AG04449 (cell line): ENCODE results near the gene CD93.

Experiments
- CTCF ChIA-PET: fragments of 350-600 bp; formaldehyde crosslinking; extraction: SDS; loops from one replicate; lab custom pipeline; 2021; ENCODE audit warnings: antibody characterized with exemption; lab: Yijun Ruan, JAX
- POLR2A ChIA-PET: fragments of 400-600, 350-600 bp; formaldehyde crosslinking; extraction: SDS; loops from one replicate; lab custom pipeline; 2020; ENCODE audit warnings: antibody characterized with exemption, inconsistent platforms; lab: Yijun Ruan, JAX
- DNase-seq: peaks from one replicate; pipeline ENCODE4 v3.0.0-alpha.2; 2010; ENCODE audit warnings: low read depth, low spot score
- H3K4me3 ChIP-seq: 2 replicates; pipeline ENCODE4 v1.5.1; 2011; ENCODE audit warnings: low read depth, mild to moderate bottlenecking, control low read depth, low read length
- TF ChIP-seq, protein P1 (sequence below): IDR thresholded peaks from one replicate; pipeline ENCODE4 v1.5.1; 2011; ENCODE audit warnings: mild to moderate bottlenecking, moderate library complexity, low read length, control low read depth, inconsistent platforms; ENCODE audit not compliant: insufficient read depth; ENCODE audit errors: missing control alignments

Gene CD93

DNA sequence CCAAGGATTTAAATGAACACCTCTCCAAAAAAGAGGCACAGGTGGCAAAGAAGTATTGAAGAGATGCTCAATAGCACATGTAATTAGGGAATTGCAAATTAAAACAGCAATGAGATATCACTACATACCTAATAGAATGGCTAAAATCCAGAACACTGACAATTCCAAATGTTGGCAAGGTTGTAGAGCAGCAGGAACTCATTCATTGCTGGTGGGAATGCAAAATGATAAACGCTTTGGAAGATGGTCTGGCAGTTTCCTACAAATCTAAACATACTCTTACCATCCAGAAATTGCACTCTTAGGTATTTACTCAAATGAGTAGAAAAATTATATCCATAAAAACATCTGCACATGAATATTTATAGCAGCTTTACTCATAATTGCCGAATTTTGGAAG is 17.0 kb downstream of the CD93 start:
- POLR2A ChIA-PET: no interaction called here
- CTCF ChIA-PET: interaction anchor here (1.5 kb wide), 1 partner anchor 18 kb away, joined by 6 read pairs; no protein-coding TSS in a partner anchor
- no peak overlapping the region for H3K4me3 ChIP-seq
- no peak for DNase-seq
- TF ChIP-seq, protein P1, sequence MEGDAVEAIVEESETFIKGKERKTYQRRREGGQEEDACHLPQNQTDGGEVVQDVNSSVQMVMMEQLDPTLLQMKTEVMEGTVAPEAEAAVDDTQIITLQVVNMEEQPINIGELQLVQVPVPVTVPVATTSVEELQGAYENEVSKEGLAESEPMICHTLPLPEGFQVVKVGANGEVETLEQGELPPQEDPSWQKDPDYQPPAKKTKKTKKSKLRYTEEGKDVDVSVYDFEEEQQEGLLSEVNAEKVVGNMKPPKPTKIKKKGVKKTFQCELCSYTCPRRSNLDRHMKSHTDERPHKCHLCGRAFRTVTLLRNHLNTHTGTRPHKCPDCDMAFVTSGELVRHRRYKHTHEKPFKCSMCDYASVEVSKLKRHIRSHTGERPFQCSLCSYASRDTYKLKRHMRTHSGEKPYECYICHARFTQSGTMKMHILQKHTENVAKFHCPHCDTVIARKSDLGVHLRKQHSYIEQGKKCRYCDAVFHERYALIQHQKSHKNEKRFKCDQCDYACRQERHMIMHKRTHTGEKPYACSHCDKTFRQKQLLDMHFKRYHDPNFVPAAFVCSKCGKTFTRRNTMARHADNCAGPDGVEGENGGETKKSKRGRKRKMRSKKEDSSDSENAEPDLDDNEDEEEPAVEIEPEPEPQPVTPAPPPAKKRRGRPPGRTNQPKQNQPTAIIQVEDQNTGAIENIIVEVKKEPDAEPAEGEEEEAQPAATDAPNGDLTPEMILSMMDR: no peak

DNA sequence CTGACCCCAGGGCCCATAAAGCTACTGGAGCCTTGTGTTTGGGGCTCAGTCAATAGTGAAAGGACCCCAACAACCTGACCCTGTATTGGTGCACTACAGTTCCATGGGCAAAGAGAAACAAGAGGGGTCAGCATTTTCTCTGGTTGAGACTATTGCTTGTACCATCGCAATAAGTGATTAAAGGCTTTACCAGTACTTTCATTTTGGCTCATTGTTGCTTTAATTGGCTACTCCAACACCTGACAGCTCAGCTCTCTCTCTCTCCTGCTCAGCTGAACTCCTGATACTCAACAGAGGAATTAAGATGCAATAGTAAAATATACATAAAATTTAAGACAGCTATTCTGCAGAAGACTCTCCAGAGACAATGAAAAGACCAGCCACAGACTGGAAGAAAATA is 17.8 kb downstream of the CD93 start:
- DNase-seq: no peak
- H3K4me3 ChIP-seq: no peak overlapping the region
- CTCF ChIA-PET: interaction anchor here (1.2 to 1.5 kb wide), 2 partner anchors 17 to 271 kb away, joined by 3 to 6 read pairs; no protein-coding TSS in a partner anchor
- POLR2A ChIA-PET: no interaction called here
- TF ChIP-seq, protein P1: no peak

DNA sequence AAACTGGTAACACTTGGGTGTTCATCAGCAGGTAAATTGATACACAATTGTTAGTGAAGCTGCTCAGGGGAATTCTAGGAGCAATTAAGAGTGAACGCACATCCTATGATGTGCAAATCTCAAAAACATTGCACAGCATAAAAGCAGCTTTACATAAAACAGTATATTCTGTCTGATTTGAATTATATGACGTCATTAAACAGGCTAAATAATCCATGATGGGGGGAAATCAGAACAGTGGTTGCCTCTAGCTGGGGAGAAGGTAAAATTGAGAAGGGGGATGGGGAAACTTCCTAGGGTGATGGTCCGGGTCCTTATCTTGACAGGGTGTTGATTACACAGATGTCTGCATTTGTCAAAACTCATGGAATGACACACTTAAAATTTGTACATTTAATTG is 19.4 kb downstream of the CD93 start:
- ChIA-PET POLR2A (no interaction called here), CTCF (no interaction called here)
- no peak overlapping the region for H3K4me3 ChIP-seq
- TF ChIP-seq, protein P1: no peak
- no peak for DNase-seq

DNA sequence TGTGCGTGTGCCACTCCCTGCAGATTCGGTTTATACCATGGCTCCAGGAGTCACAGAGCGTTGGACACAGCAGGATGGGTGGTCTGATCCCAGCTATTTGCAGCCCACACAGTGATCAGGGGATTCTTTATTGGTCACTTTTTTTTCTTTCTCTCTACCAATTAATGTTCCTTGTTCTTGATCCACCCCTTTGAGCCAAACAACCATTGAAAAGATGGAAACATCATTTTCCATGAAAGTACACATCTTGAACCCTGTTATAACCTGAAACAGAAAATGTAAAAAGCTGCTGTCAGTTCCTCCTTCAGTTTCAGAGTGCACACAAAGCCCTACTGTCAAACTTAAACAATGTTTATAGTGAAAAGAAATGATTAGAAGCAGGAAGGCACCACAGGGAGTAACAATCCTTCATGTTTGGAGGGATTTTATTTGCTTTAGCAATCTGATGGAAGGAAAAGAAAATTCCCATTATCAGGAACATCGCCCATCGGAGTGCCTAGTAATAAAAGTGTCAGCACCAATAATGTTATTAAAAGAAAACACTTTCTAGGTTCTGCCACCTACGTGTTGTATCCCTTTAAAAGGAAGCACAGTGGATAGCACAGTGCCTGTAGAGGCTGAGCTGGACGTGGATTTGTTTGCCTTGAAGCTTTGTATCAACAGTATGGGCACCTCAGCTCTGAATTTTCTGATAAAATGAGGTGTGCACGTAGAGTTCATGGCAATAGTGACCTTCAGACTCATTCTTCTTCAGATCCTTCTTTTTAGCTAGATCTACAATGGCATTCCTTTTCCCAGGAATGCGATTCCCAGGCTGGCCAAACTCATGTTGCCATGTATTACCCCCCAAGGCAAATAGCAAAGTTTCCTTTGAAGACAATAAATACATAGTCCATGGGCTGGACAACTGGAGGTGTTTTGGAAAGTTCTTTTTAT is 20.6 kb downstream of the CD93 start:
- CTCF ChIA-PET: interaction anchor here (1.2 kb wide), 1 partner anchor 375 kb away, joined by 3 read pairs; no protein-coding TSS in a partner anchor
- TF ChIP-seq, protein P1: no peak

DNA sequence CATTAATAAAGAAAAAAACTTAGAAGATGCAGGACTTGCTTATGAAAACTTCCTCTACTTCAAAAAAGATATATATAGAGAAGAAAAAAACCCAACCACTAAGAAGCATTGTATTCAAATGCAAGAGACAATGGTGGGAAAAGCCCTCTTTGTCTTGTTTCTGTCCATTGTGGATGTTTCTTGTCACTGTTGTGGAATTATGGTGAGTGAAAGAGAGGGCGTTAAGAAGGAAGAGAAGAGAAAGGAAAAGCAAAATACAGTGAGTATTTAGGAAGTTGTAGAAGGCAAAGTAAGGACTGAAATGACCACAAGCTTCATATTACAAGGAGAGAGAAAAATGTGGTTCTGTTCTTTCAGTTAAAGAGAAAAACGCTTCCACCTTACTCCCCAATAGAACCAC is 22.5 kb downstream of the CD93 start:
- ChIA-PET POLR2A (no interaction called here), CTCF (interaction anchor here (0.6 to 2.2 kb wide), 5 partner anchors 12 to 277 kb away, joined by 3 to 6 read pairs (median 4); no protein-coding TSS in a partner anchor)
- no peak overlapping the region for H3K4me3 ChIP-seq
- TF ChIP-seq, protein P1: no peak
- DNase-seq: no peak

More for the DNA sequence above, 20.6 kb downstream of the CD93 start:
- no peak for DNase-seq
- H3K4me3 ChIP-seq: no peak overlapping the region
- POLR2A ChIA-PET: no interaction called here

DNA sequence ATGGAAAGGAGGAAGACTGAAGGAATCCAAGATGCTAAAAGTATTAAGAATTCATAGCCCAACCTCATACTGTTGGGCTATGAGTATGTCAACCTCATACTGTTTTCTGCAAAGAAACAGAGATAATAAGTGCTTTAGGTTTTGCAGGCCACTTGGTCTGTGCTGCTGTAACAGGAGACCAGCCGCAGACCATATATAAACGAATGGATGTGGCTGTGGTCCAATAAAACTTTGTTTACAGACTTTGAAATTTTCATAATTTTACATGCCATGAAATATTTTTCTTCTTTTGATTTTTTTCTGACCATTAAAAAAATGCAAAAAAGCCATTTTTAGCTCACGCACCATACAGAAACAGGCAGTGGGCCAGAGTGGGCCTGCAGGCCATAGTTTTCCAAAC is 23.0 kb downstream of the CD93 start:
- CTCF ChIA-PET: interaction anchor here (0.6 to 4.0 kb wide), 7 partner anchors 12 to 278 kb away, joined by 3 to 33 read pairs (median 4); partner anchors contain the start of gene THBD

More for the DNA sequence above, 23.0 kb downstream of the CD93 start:
- POLR2A ChIA-PET: no interaction called here
- H3K4me3 ChIP-seq: no peak overlapping the region
- DNase-seq: no peak
- TF ChIP-seq, protein P1: no peak
